Measurements from ENCODE around the gene SEMA6D. TPM values are rescaled to one million over a fixed set of nuclear protein-coding genes. Genes with fewer than 3 reads are reported as not detected.

SEMA6D gene
- total and polyA plus RNA-seq, 7 donors: 2.4 to 12.5 (median 6.4) TPM

GRCh38 chr15:47784820-47785219 lies 67.5 kb downstream of the SEMA6D start:
- H3K27me3 ChIP-seq: no peaks in the 10 kb centered on the region
- H3K36me3 ChIP-seq: no peaks in the 10 kb centered on the region
- intact Hi-C loops (cut with DNase I): no loop called here
- H3K9me3 ChIP-seq: no peaks in the 10 kb centered on the region
- no peak for DNase-seq
- no peaks in the 10 kb centered on the region for H3K4me1 ChIP-seq
- H3K27ac ChIP-seq: no peak overlapping the region
- no peak overlapping the region for H3K4me3 ChIP-seq
- TF ChIP-seq EP300 (IDR thresholded peaks at IDR 0.05) (no peak), POLR2A (IDR thresholded peaks at IDR 0.05) (no peak), POLR2AphosphoS5 (IDR thresholded peaks at IDR 0.05) (no peak)
- TF ChIP-seq, protein P1, sequence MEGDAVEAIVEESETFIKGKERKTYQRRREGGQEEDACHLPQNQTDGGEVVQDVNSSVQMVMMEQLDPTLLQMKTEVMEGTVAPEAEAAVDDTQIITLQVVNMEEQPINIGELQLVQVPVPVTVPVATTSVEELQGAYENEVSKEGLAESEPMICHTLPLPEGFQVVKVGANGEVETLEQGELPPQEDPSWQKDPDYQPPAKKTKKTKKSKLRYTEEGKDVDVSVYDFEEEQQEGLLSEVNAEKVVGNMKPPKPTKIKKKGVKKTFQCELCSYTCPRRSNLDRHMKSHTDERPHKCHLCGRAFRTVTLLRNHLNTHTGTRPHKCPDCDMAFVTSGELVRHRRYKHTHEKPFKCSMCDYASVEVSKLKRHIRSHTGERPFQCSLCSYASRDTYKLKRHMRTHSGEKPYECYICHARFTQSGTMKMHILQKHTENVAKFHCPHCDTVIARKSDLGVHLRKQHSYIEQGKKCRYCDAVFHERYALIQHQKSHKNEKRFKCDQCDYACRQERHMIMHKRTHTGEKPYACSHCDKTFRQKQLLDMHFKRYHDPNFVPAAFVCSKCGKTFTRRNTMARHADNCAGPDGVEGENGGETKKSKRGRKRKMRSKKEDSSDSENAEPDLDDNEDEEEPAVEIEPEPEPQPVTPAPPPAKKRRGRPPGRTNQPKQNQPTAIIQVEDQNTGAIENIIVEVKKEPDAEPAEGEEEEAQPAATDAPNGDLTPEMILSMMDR (IDR thresholded peaks at IDR 0.05): no peak

- 87 to 90% methylated on average over 4 of the region's 4 CpGs for WGBS, 2 donors
- no peaks in the 10 kb centered on the region for H3K27me3 ChIP-seq
- intact Hi-C loops (cut with DNase I): no loop called here
These were observed 69.1 kb downstream of the SEMA6D start for GRCh38 chr15:47786371-47786770.

DNA sequence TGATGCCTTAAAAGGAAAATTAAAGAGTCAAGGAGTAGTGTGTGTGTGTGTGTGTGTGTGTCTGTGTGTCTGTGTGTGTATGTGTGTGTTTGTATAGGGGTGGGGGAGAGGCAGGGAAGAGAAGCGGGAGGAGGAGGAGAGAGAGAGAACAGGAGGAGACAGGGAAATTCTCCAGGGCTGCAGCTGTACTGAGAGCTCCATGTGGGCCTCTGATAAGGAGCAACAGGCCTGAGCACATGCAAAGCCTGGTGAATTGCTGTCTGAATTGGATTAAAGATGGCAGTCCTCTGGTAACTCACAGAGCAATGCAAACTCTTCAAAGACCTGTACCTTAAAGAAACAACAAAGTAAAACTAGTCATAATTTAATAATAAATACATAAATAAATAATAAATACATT lies 70.6 kb downstream of the SEMA6D start:
- Histone ChIP-seq H3K9me3 (no peaks in the 10 kb centered on the region), H3K27me3 (no peaks in the 10 kb centered on the region), H3K4me3 (no peak overlapping the region), H3K27ac (no peak overlapping the region), H3K36me3 (no peaks in the 10 kb centered on the region), H3K4me1 (no peaks in the 10 kb centered on the region)
- intact Hi-C loops (cut with DNase I): no loop called here
- no peak for DNase-seq
- WGBS, 2 donors: 91 to 94% methylated on average over 1 of the region's 1 CpG
- TF ChIP-seq, protein P1 (IDR thresholded peaks at IDR 0.05): no peak
- TF ChIP-seq POLR2A (IDR thresholded peaks at IDR 0.05): no peak
- no peak for TF ChIP-seq POLR2AphosphoS5 (IDR thresholded peaks at IDR 0.05)
- TF ChIP-seq EP300 (IDR thresholded peaks at IDR 0.05): no peak

More at GRCh38 chr15:47786371-47786770, 69.1 kb downstream of the SEMA6D start:
- Histone ChIP-seq H3K36me3 (no peaks in the 10 kb centered on the region), H3K27ac (no peak overlapping the region), H3K4me1 (no peaks in the 10 kb centered on the region), H3K4me3 (no peak overlapping the region), H3K9me3 (no peaks in the 10 kb centered on the region)
- TF ChIP-seq, protein P1 (IDR thresholded peaks at IDR 0.05): no peak
- no peak for TF ChIP-seq POLR2A (IDR thresholded peaks at IDR 0.05)
- TF ChIP-seq POLR2AphosphoS5 (IDR thresholded peaks at IDR 0.05): no peak
- TF ChIP-seq EP300 (IDR thresholded peaks at IDR 0.05): no peak
- DNase-seq: no peak

GRCh38 chr15:47788685-47789084 lies 71.4 kb downstream of the SEMA6D start:
- Histone ChIP-seq H3K9me3 (no peaks in the 10 kb centered on the region), H3K27me3 (no peaks in the 10 kb centered on the region), H3K27ac (no peak overlapping the region), H3K36me3 (no peaks in the 10 kb centered on the region), H3K4me3 (no peak overlapping the region), H3K4me1 (no peaks in the 10 kb centered on the region)
- no peak for DNase-seq
- TF ChIP-seq EP300 (IDR thresholded peaks at IDR 0.05) (no peak), POLR2AphosphoS5 (IDR thresholded peaks at IDR 0.05) (no peak), POLR2A (IDR thresholded peaks at IDR 0.05) (no peak)
- TF ChIP-seq, protein P1 (IDR thresholded peaks at IDR 0.05): no peak
- 33 to 64% methylated on average over 3 of the region's 3 CpGs for WGBS, 2 donors
- intact Hi-C loops (cut with DNase I): no loop called here

DNA sequence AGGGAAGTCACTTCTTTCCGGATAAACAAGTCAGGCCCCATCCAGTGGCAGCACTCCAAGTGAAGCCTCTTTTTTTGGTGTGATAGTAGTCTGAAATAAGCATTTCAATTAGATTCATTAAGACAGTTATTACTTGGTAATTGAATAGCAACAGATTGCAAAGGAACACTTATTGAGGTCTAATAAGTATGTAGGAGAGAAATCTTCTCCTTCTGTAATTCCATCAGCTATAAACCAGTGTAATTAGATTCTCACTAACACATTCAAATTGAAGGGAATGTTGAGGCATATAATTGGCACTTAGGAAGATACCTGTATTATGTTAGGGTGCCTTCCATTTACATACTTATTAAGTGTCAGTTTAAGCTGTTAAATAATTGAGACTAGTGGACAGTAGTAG lies 73.9 kb downstream of the SEMA6D start:
- no peak overlapping the region for H3K4me3 ChIP-seq
- no peaks in the 10 kb centered on the region for H3K36me3 ChIP-seq
- intact Hi-C loops (cut with DNase I): no loop called here
- no peaks in the 10 kb centered on the region for H3K27me3 ChIP-seq
- H3K4me1 ChIP-seq: no peaks in the 10 kb centered on the region
- 75 to 84% methylated on average over 1 of the region's 1 CpG for WGBS, 2 donors
- H3K9me3 ChIP-seq: no peaks in the 10 kb centered on the region
- no peak overlapping the region for H3K27ac ChIP-seq
- DNase-seq: no peak
- TF ChIP-seq EP300 (IDR thresholded peaks at IDR 0.05) (no peak), POLR2AphosphoS5 (IDR thresholded peaks at IDR 0.05) (no peak), POLR2A (IDR thresholded peaks at IDR 0.05) (no peak)
- TF ChIP-seq, protein P1 (IDR thresholded peaks at IDR 0.05): no peak

Measured in sigmoid colon (tissue), 7 donors.